Measurements from ENCODE around the gene LDLRAD4.

LDLRAD4 gene

GRCh38 chr18:13206301-13206700 is 12.3 kb upstream of the LDLRAD4 start:
- no peak for DNase-seq

- DNase-seq: no peak
These were observed 11.3 kb upstream of the LDLRAD4 start for GRCh38 chr18:13207294-13207693.

GRCh38 chr18:13211534-13211933 is 7.0 kb upstream of the LDLRAD4 start:
- no peak for DNase-seq

- no peak for DNase-seq
These were observed 5.3 kb upstream of the LDLRAD4 start for GRCh38 chr18:13213036-13213795.

GRCh38 chr18:13214609-13215008 is 4.0 kb upstream of the LDLRAD4 start:
- DNase-seq: no peak

- peak; percentile 69 for DNase-seq
These were observed 2.4 kb upstream of the LDLRAD4 start for GRCh38 chr18:13216092-13216582.

GRCh38 chr18:13216711-13217465 is 1.7 kb upstream of the LDLRAD4 start:
- DNase-seq: peak; percentile 14

- no peak for DNase-seq
These were observed 1.0 kb upstream of the LDLRAD4 start for GRCh38 chr18:13217466-13217961.

- DNase-seq: no peak
These were observed 591 bp upstream of the LDLRAD4 start for GRCh38 chr18:13217971-13218367.

GRCh38 chr18:13218997-13219396 is 437 bp downstream of the LDLRAD4 start:
- no peak for DNase-seq

- peak; percentile 29 for DNase-seq
These were observed 1.1 kb downstream of the LDLRAD4 start for GRCh38 chr18:13219593-13220159.

- DNase-seq: no peak
These were observed 1.9 kb downstream of the LDLRAD4 start for GRCh38 chr18:13220361-13220991.

GRCh38 chr18:13221869-13222855 is 3.6 kb downstream of the LDLRAD4 start:
- DNase-seq: peak; percentile 46

- DNase-seq: peak; percentile 20
These were observed 4.3 kb downstream of the LDLRAD4 start for GRCh38 chr18:13222856-13223281.

GRCh38 chr18:13223311-13224143 is 5.0 kb downstream of the LDLRAD4 start:
- DNase-seq: no peak

GRCh38 chr18:13225261-13225660 is 6.7 kb downstream of the LDLRAD4 start:
- no peak for DNase-seq

GRCh38 chr18:13226533-13227144 is 8.1 kb downstream of the LDLRAD4 start:
- no peak for DNase-seq

GRCh38 chr18:13227910-13228309 is 9.3 kb downstream of the LDLRAD4 start:
- no peak for DNase-seq

GRCh38 chr18:13229001-13229671 is 10.6 kb downstream of the LDLRAD4 start:
- DNase-seq: no peak

- no peak for DNase-seq
These were observed 12.6 kb downstream of the LDLRAD4 start for GRCh38 chr18:13231151-13231550.

Measured in NCI-H526 treated with DMSO at 0.1 percent for 48 hours (cell line).